Osteoblast (primary cell): ENCODE results near the gene B3GNT3. TPM values are rescaled to one million over a fixed set of nuclear protein-coding genes. Genes with fewer than 3 reads are reported as not detected.

Experiments used
- DNase-seq: peaks from one replicate; pipeline ENCODE4 v3.0.0; 2011; ENCODE audit warnings: low spot score, mixed read lengths; ENCODE audit not compliant: insufficient read length; ENCODE audit errors: missing footprints
- H2AFZ ChIP-seq: 2 replicates; pipeline ENCODE4 v1.6.0; 2011; ENCODE audit warnings: mild to moderate bottlenecking, low read length
- H3K27ac ChIP-seq: 2 replicates; pipeline ENCODE4 v1.5.1; 2011; ENCODE audit warnings: mild to moderate bottlenecking, low read depth, low read length, moderate library complexity
- H3K27me3 ChIP-seq: 2 replicates; pipeline ENCODE4 v1.6.0; 2012; ENCODE audit warnings: mild to moderate bottlenecking, control low read depth, inconsistent platforms, low read length, moderate library complexity; ENCODE audit not compliant: insufficient read depth
- H3K36me3 ChIP-seq: 2 replicates; pipeline ENCODE4 v1.5.1; 2011; ENCODE audit warnings: mild to moderate bottlenecking, low read length, control low read depth, moderate library complexity; ENCODE audit not compliant: insufficient read depth
- H3K4me1 ChIP-seq: 2 replicates; pipeline ENCODE4 v1.5.1; 2011; ENCODE audit warnings: mild to moderate bottlenecking, low read length, control low read depth, moderate library complexity; ENCODE audit not compliant: insufficient read depth
- H3K4me2 ChIP-seq: 2 replicates; pipeline ENCODE4 v1.6.0; 2011; ENCODE audit warnings: mild to moderate bottlenecking, low read length; ENCODE audit not compliant: insufficient read depth
- H3K4me3 ChIP-seq: fragments of 200-600 bp; sonication (generic); 3 replicates; pipeline ENCODE4 v1.5.1; 2012; ENCODE audit warnings: mild to moderate bottlenecking, low read length, inconsistent platforms; ENCODE audit not compliant: insufficient read depth
- H3K79me2 ChIP-seq: 2 replicates; pipeline ENCODE4 v1.6.0; 2012; ENCODE audit warnings: mild to moderate bottlenecking, low read length, control low read depth, inconsistent platforms; ENCODE audit not compliant: insufficient read depth
- H3K9me3 ChIP-seq: 2 replicates; pipeline ENCODE4 v1.5.1; 2011; ENCODE audit warnings: low read depth, low read length, control low read depth
- H4K20me1 ChIP-seq: 2 replicates; pipeline ENCODE4 v1.6.0; 2012; ENCODE audit warnings: mild to moderate bottlenecking, low read length, control low read depth; ENCODE audit not compliant: insufficient read depth
- total RNA-seq: library from RNA; depleted of rRNA; stranded (reverse); fragments of >200 nt; gene quantifications from 2 replicates; pipeline ENCODE4 v1.2.3, GENCODE V29; 2012
- TF ChIP-seq, protein P1 (sequence below): IDR thresholded peaks from 2 replicates; pipeline ENCODE4 v1.5.1; 2011; ENCODE audit warnings: mild to moderate bottlenecking, low read depth, low read length, moderate library complexity; ENCODE audit errors: extremely low read depth

Gene B3GNT3
- total RNA-seq, 1 donor, result not detected

DNA sequence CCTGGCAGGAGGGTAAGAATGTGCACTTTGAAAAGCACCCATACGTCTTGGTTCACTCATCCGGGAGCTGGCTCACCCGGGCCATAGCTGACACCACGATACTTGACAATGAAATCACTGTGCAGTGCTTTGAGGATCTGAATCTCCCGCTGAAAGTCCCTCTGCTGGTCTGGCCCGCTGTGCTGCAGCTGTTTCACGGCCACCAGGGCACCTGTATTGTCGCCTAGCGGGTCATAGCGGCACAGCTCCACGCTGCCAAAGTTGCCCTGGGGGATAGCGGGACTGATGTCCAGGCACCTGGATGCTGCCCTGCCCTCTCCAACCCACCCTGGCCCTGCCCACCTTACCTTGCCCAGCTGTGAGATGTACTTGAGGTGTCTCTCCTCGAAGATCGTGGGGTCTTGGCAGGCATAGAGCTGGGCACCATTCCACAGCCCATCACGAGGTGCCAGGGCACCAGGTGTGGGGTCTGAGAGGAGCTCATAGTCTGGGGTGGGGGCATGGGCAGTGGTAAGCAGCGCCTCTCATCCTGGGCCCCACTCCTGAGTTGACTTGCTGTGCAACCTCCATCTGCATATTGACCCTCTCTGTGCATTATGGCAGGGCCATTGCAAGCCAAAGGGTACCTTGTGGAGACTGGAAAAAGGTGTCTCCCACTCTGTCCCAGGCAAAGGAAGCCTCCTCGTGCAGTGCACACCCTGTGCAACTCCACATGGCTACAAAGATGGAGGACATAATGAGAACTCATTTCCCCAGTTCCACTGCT, 37.7 kb downstream of the B3GNT3 start:
- Histone ChIP-seq H3K4me2 (no peak overlapping the region), H2AFZ (no peak overlapping the region), H3K27ac (no peak overlapping the region), H3K27me3 (no peaks in the 10 kb centered on the region), H3K9me3 (no peaks in the 10 kb centered on the region), H3K79me2 (no peaks in the 10 kb centered on the region), H4K20me1 (no peaks in the 10 kb centered on the region), H3K36me3 (no peaks in the 10 kb centered on the region), H3K4me1 (no peaks in the 10 kb centered on the region), H3K4me3 (no peak overlapping the region)
- DNase-seq, result peak; percentile 73
- TF ChIP-seq, protein P1, sequence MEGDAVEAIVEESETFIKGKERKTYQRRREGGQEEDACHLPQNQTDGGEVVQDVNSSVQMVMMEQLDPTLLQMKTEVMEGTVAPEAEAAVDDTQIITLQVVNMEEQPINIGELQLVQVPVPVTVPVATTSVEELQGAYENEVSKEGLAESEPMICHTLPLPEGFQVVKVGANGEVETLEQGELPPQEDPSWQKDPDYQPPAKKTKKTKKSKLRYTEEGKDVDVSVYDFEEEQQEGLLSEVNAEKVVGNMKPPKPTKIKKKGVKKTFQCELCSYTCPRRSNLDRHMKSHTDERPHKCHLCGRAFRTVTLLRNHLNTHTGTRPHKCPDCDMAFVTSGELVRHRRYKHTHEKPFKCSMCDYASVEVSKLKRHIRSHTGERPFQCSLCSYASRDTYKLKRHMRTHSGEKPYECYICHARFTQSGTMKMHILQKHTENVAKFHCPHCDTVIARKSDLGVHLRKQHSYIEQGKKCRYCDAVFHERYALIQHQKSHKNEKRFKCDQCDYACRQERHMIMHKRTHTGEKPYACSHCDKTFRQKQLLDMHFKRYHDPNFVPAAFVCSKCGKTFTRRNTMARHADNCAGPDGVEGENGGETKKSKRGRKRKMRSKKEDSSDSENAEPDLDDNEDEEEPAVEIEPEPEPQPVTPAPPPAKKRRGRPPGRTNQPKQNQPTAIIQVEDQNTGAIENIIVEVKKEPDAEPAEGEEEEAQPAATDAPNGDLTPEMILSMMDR, result no peak

DNA sequence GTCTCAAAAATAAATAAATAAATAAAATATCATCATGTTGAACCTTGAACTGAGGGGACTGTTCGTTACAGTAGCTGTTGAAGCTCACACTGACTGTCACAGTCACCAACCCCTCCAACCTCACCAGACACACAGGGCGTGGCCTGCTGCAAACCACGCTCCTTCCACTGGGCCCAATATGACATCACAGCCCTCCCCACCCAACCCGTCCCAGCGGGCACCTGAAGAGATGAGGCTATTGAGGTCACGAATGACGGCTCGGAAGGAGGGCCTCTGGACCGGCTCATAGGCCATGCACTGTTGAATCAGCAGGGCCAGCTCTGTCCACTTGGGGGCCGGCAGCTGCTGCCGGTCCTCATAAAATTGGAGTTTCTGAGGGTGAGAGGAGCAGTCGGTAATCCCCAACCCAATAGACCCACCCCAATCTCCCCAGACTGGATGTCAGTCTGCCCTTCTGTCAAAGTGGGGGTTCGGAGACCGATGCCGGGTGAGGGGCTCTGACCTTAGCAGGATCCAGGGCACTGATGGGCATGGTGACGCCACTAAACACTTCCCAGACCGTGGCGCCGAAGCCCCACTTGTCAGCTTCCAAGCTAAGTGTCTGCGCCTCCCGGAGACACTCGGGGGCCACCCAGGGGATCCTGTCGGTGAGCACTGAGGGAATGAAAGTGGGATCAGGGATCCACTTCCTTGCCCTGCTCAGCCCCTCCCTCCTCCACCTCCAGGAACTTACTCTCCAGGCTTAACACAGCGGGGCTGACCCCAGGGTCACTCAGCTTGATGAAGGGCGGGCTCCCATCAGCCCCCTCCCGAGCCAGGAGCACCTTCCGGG, 39.6 kb downstream of the B3GNT3 start:
- Histone ChIP-seq H3K27me3 (no peaks in the 10 kb centered on the region), H3K4me3 (no peak overlapping the region), H2AFZ (no peak overlapping the region), H3K9me3 (no peaks in the 10 kb centered on the region), H3K4me1 (no peaks in the 10 kb centered on the region), H3K27ac (no peak overlapping the region), H3K79me2 (no peaks in the 10 kb centered on the region), H3K36me3 (no peaks in the 10 kb centered on the region), H3K4me2 (no peak overlapping the region), H4K20me1 (no peaks in the 10 kb centered on the region)
- TF ChIP-seq, protein P1, result peak; percentile 7
- peak; percentile 67 for DNase-seq

DNA sequence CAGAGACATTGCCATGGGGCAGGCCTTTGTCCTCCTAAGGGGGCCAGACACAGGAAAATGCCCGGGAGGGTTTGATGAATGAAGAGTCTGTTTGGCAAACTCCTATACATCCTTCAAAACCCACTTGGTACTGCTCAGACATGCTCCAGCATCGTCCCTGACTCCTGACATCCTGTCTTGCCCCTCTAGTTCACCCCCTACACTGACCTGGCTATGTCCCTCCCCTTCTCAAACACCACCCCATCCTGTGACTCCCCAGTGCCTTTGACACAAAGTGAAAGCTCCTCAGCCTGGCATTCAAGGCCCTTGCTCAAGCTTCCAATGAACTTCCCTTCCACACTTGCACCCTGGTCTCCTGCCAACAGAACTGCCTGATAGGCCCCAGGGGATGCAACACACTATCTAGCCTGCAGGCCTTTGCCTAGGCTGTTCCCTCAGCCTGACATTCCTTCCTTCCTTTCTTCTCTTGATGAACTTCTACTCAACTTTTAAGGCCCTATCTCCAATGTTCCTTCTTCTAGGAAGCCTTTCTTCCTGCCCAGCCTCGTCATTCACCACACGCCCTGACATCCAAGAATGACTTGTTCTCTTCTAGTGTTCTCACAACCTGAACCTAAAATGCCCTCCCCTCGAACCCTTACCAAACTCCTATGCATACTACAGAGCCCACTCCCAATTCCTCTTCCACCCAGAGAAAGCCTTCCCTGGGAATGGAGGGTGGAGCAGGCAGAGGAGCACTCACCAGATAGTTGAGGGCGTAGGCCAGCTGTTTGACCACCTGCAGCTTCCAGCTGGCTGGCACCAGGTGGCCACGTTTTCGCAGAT, 40.5 kb downstream of the B3GNT3 start:
- no peak overlapping the region for H3K27ac ChIP-seq
- no peak overlapping the region for H3K4me3 ChIP-seq
- no peaks in the 10 kb centered on the region for H3K9me3 ChIP-seq
- H3K79me2 ChIP-seq, result no peaks in the 10 kb centered on the region
- H3K4me1 ChIP-seq, result no peaks in the 10 kb centered on the region
- no peaks in the 10 kb centered on the region for H3K36me3 ChIP-seq
- peak; percentile 84 for DNase-seq
- no peaks in the 10 kb centered on the region for H3K27me3 ChIP-seq
- H3K4me2 ChIP-seq, result no peak overlapping the region
- H4K20me1 ChIP-seq, result no peaks in the 10 kb centered on the region
- no peak overlapping the region for H2AFZ ChIP-seq
- TF ChIP-seq, protein P1, result no peak
